GM12878 (cell line): ENCODE measurements around the gene IGF1R. TPM values are rescaled to one million over a fixed set of nuclear protein-coding genes. Genes with fewer than 3 reads are reported as not detected.

ENCODE experiments used
- ATAC-seq: fragments of 200-7000 bp; cut with Tn5 transposase; 3 replicates; pipeline ENCODE4 v1.9.1; 2020; ENCODE audit warnings: mild to moderate bottlenecking, moderate library complexity
- BruUV-seq: library from RNA; stranded (reverse); fragments of 400-500 nt; replicated peaks from 2 replicates; lab custom pipeline; 2021; lab: Mats Ljungman, UMichigan
- CTCF ChIA-PET: fragments of 300-600 bp; sonication (Branson Sonifier 250); formaldehyde crosslinking; extraction: SDS; loops from one replicate; lab custom pipeline; 2021; ENCODE audit warnings: inconsistent platforms; lab: Yijun Ruan, JAX
- POLR2A ChIA-PET: fragments of 350-600 bp; formaldehyde crosslinking; extraction: SDS; loops from one replicate; lab custom pipeline; 2021; ENCODE audit warnings: inconsistent platforms; lab: Charles Lee
- RAD21 ChIA-PET: fragments of 300-600 bp; sonication (Branson Sonifier 250); formaldehyde crosslinking; loops from one replicate; lab custom pipeline; 2023; ENCODE audit warnings: antibody characterized with exemption; ENCODE audit not compliant: unreplicated experiment; lab: Charles Lee
- SMC1A ChIA-PET: fragments of 300-600 bp; sonication (Branson Sonifier 250); formaldehyde crosslinking; loops from one replicate; lab custom pipeline; 2023; ENCODE audit not compliant: unreplicated experiment, uncharacterized antibody; lab: Charles Lee
- DNase-seq: peaks from one replicate; pipeline ENCODE4 v3.0.0-alpha.2; 2011; ENCODE audit warnings: low read depth, low spot score
- FAIRE-seq: peaks from 3 replicates; lab custom pipeline; 2011; peaks lifted over from hg19 to GRCh38; lab: Jason Lieb, UNC
- H2AFZ ChIP-seq: 2 replicates; pipeline ENCODE4 v1.6.0; 2011; ENCODE audit warnings: low read depth, low read length, control low read depth; ENCODE audit not compliant: control insufficient read depth
- H3K27ac ChIP-seq: 2 replicates; pipeline ENCODE4 v1.5.1; 2011; ENCODE audit warnings: control low read depth; ENCODE audit not compliant: control insufficient read depth, insufficient read depth
- H3K27me3 ChIP-seq, 2 experiments: replicated peaks in 1 of 2; 2 replicates each; pipeline versions ENCODE4 v1.6.0 to v1.6.1; 2011; ENCODE audit warnings: low read length in 1 of 2; ENCODE audit not compliant: control insufficient read depth in 2 of 2, insufficient read depth in 2 of 2
- H3K36me3 ChIP-seq, 2 experiments: 2 replicates each; pipeline ENCODE4 v1.5.1; 2011; ENCODE audit warnings: low read length in 1 of 2; ENCODE audit not compliant: control insufficient read depth in 2 of 2, insufficient read depth in 2 of 2
- H3K4me1 ChIP-seq: 2 replicates; pipeline ENCODE4 v1.6.1; 2011; ENCODE audit warnings: mild to moderate bottlenecking, low read length, moderate library complexity, mixed read lengths; ENCODE audit not compliant: control insufficient read depth, insufficient read depth
- H3K4me2 ChIP-seq: 2 replicates; pipeline ENCODE4 v1.6.0; 2011; ENCODE audit warnings: control low read depth; ENCODE audit not compliant: control insufficient read depth, insufficient read depth
- H3K4me3 ChIP-seq: fragments of 200-600 bp; sonication (generic); 2 replicates; pipeline ENCODE4 v1.5.1; 2016
- H3K79me2 ChIP-seq: 2 replicates; pipeline ENCODE4 v1.6.0; 2011; ENCODE audit warnings: low read length; ENCODE audit not compliant: control insufficient read depth, insufficient read depth
- H3K9ac ChIP-seq: 2 replicates; pipeline ENCODE4 v1.8.0; 2011; ENCODE audit warnings: low read length, control low read depth, mixed read lengths; ENCODE audit not compliant: control insufficient read depth, insufficient read depth
- H3K9me3 ChIP-seq: replicated peaks from 3 replicates; pipeline ENCODE4 v1.5.1; 2011; ENCODE audit warnings: mild to moderate bottlenecking, low read length; ENCODE audit not compliant: control insufficient read depth, insufficient read depth
- H4K20me1 ChIP-seq: 2 replicates; pipeline ENCODE4 v1.6.0; 2011; ENCODE audit not compliant: control insufficient read depth, insufficient read depth
- CBX3 ChIP-seq: fragments of 200-600 bp; sonication (generic); IDR thresholded peaks from 2 replicates; pipeline ENCODE4 v1.6.1; 2016; ENCODE audit warnings: low read depth, borderline replicate concordance
- EZH2 ChIP-seq: IDR thresholded peaks from 2 replicates; pipeline ENCODE4 v1.6.1; 2012; ENCODE audit warnings: low read depth, mild to moderate bottlenecking, control low read depth, inconsistent platforms, low read length, borderline replicate concordance; ENCODE audit not compliant: control insufficient read depth
- LARP7 ChIP-seq: fragments of 450-650 bp; IDR thresholded peaks from 2 replicates; pipeline ENCODE4 v1.6.1; 2017; ENCODE audit warnings: mild to moderate bottlenecking
- MTA2 ChIP-seq: fragments of 450-650 bp; IDR thresholded peaks from 2 replicates; pipeline ENCODE4 v1.6.1; 2016; ENCODE audit warnings: low read depth, mild to moderate bottlenecking, moderate library complexity
- RB1 ChIP-seq: fragments of 450-650 bp; formaldehyde crosslinking; IDR thresholded peaks from 2 replicates; pipeline ENCODE4 v1.6.1; 2017; ENCODE audit warnings: mild to moderate bottlenecking, borderline replicate concordance
- SREBF2 ChIP-seq: IDR thresholded peaks from 2 replicates; pipeline ENCODE4 v1.6.1; 2012; ENCODE audit warnings: mild to moderate bottlenecking, low read length
- TBL1XR1 ChIP-seq: IDR thresholded peaks from 2 replicates; pipeline ENCODE4 v1.6.1; 2012; ENCODE audit warnings: low read depth, low read length, improper control_type of control experiment
- TCF3 ChIP-seq: IDR thresholded peaks from 2 replicates; pipeline ENCODE4 v1.6.1; 2012; ENCODE audit warnings: low read depth, mild to moderate bottlenecking, low read length, borderline replicate concordance; ENCODE audit not compliant: insufficient read depth
- ZNF622 ChIP-seq: fragments of 450-650 bp; IDR thresholded peaks from 2 replicates; pipeline ENCODE4 v1.6.1; 2017; ENCODE audit warnings: mild to moderate bottlenecking, inconsistent platforms
- WGBS: methylation state at CpG from one replicate; pipeline ENCODE4 v1.1.6; 2016; ENCODE audit warnings: low lambda C conversion rate; ENCODE audit not compliant: insufficient replicate concordance, insufficient coverage; ENCODE audit errors: missing lambda C conversion rate; 5-methylcytosine and 5-hydroxymethylcytosine counted together
- in situ Hi-C: fragments of 300-500 bp; cut with MboI; formaldehyde crosslinking; loops from 9 replicates; pipeline ENCODE4 v1.14.3; 2018; ENCODE audit warnings: mixed read lengths
- intact Hi-C: fragments of 100-400 bp; cut with micrococcal nuclease; formaldehyde crosslinking; loops from one replicate; pipeline ENCODE4 v1.14.2; 2022; ENCODE audit not compliant: unreplicated experiment
- polyA plus RNA-seq, 11 experiments: library from polyadenylated mRNA; depleted of rRNA in 4 of 11; unstranded in 6 of 11; stranded (reverse) in 5 of 11; fragments of >200 nt; fragmentation: Nextera tagmentation in 4 of 11; fragmentation: Illumina TruSeq in 1 of 11; extraction: Ambion mirVana in 4 of 11; extraction: Trizol in 1 of 11; gene quantifications; 1 replicate in 1 of 11; 2 replicates in 10 of 11; pipeline versions ENCODE4 v1.2.1 to v1.2.3, GENCODE V29; 2011 to 2016; ENCODE audit warnings: inconsistent platforms in 2 of 11, missing spikeins in 2 of 11, low read depth in 1 of 11
- total RNA-seq, 4 experiments: library from RNA; depleted of rRNA in 3 of 4; stranded (reverse); fragments of >200 nt in 3 of 4; fragmentation: Illumina TruSeq in 1 of 4; extraction: Trizol in 1 of 4; gene quantifications; 2 replicates each; pipeline versions ENCODE4 v1.2.1 to v1.2.3, GENCODE V29; 2013 to 2021
- TF ChIP-seq, protein P1 (sequence below): fragments of 450-650 bp; IDR thresholded peaks from 2 replicates; pipeline ENCODE4 v1.6.1; 2017; ENCODE audit warnings: mild to moderate bottlenecking, moderate library complexity
- TF ChIP-seq, protein P2 (sequence below), 3 experiments: IDR thresholded peaks in 2 of 3; conservative IDR thresholded peaks in 1 of 3; 2 replicates each; pipeline ENCODE4 v1.5.1; 2011; ENCODE audit warnings: low read depth in 3 of 3, low read length in 3 of 3, mild to moderate bottlenecking in 3 of 3, control low read depth in 2 of 3, moderate library complexity in 2 of 3, inconsistent platforms in 1 of 3, mixed read lengths in 1 of 3; ENCODE audit not compliant: control insufficient read depth in 2 of 3, insufficient read depth in 1 of 3; ENCODE audit errors: extremely low read depth in 1 of 3
- TF ChIP-seq, protein P3 (sequence below): fragments of 450-650 bp; formaldehyde crosslinking; IDR thresholded peaks from 2 replicates; pipeline ENCODE4 v1.4.0; 2020; ENCODE audit warnings: mild to moderate bottlenecking, moderate library complexity

Gene IGF1R
- total and polyA plus RNA-seq, 10 of the 15 experiments (the other 5 are each of a cell fraction or from before 2014, with no cell fraction given): 0.03 to 2.7 (median 0.66) TPM

DNA sequence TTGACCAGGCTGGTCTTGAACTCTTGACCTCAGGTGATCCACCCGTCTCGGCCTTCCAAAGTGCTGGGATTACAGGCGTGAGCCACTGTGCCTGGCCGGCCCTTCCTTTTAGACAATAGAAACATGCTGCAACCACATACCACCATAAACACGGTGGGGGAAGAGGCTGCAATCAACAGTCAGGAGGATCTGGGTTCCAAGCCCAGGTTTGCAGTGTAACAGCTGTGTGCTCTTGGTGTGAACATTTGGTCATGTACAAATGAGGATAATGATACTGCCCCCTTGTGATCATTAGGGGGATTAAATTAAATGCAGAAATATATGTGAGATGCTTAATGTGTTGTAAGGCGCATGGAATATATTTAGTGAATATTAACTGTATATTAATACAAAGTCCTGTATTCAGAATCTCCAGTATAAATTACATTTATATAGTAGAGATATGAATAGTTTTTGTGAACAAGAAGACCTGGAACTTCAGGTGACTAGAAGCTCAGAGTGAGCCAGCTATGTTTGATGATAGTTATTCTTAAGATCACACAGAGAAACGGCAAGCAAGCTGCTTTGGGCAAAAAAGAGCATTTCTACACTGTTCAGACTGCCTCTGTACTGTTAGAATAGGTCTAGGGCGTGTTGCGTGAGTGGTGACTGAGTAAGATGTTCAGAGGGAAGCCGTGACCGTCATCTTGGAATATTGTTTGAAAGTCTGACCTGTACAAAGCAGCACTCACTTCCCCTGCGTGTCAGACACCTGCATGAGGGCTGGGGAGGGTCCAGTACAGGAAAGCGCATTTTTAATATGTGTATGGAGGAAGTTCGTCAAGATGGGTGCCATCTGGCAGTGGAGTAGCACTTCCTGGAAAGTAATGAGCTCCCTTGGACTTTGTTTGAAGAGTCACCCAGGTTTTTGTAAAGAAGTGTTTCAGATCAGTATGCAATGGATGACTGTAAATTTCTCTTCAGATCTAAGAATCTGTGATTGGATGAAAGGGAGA lies 233.5 kb downstream of the IGF1R start:
- no peak for DNase-seq
- WGBS: 33% methylated on average over 14 of the region's 14 CpGs
- POLR2A ChIA-PET: no interaction called here
- Histone ChIP-seq H3K4me2 (no peak overlapping the region), H3K9ac (no peak overlapping the region), H3K27me3 (no peaks in the 10 kb centered on the region), H3K4me3 (no peak overlapping the region), H3K79me2 (no peaks in the 10 kb centered on the region), H2AFZ (no peak overlapping the region), H3K4me1 (no peaks in the 10 kb centered on the region), H4K20me1 (no peaks in the 10 kb centered on the region), H3K27ac (no peak overlapping the region), H3K36me3 (no peaks in the 10 kb centered on the region), H3K9me3 (no peaks in the 10 kb centered on the region)
- RAD21 ChIA-PET: interaction anchor here (0.8 to 3.4 kb wide), 13 partner anchors 9 to 363 kb away, joined by 3 to 30 read pairs (median 3); no protein-coding TSS in a partner anchor
- CTCF ChIA-PET: interaction anchor here (0.6 to 8.0 kb wide), 47 partner anchors 9 to 363 kb away, joined by 3 to 76 read pairs (median 5); no protein-coding TSS in a partner anchor
- peak; percentile 85 for ATAC-seq
- BruUV-seq: no TSS peak
- in situ Hi-C loops (no loop called here), intact Hi-C loops (loop anchor here (2.0 to 10.0 kb wide), 3 partner anchors 103 to 367 kb away; no protein-coding TSS in a partner anchor)
- SMC1A ChIA-PET: interaction anchor here (0.7 to 3.3 kb wide), 20 partner anchors 10 to 222 kb away, joined by 3 to 30 read pairs (median 6); no protein-coding TSS in a partner anchor
- peak; percentile 88 for FAIRE-seq
- TF ChIP-seq, protein P1, sequence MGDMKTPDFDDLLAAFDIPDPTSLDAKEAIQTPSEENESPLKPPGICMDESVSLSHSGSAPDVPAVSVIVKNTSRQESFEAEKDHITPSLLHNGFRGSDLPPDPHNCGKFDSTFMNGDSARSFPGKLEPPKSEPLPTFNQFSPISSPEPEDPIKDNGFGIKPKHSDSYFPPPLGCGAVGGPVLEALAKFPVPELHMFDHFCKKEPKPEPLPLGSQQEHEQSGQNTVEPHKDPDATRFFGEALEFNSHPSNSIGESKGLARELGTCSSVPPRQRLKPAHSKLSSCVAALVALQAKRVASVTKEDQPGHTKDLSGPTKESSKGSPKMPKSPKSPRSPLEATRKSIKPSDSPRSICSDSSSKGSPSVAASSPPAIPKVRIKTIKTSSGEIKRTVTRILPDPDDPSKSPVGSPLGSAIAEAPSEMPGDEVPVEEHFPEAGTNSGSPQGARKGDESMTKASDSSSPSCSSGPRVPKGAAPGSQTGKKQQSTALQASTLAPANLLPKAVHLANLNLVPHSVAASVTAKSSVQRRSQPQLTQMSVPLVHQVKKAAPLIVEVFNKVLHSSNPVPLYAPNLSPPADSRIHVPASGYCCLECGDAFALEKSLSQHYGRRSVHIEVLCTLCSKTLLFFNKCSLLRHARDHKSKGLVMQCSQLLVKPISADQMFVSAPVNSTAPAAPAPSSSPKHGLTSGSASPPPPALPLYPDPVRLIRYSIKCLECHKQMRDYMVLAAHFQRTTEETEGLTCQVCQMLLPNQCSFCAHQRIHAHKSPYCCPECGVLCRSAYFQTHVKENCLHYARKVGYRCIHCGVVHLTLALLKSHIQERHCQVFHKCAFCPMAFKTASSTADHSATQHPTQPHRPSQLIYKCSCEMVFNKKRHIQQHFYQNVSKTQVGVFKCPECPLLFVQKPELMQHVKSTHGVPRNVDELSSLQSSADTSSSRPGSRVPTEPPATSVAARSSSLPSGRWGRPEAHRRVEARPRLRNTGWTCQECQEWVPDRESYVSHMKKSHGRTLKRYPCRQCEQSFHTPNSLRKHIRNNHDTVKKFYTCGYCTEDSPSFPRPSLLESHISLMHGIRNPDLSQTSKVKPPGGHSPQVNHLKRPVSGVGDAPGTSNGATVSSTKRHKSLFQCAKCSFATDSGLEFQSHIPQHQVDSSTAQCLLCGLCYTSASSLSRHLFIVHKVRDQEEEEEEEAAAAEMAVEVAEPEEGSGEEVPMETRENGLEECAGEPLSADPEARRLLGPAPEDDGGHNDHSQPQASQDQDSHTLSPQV: no peak
- TF ChIP-seq EZH2 (no peak), MTA2 (no peak), TBL1XR1 (no peak), SREBF2 (no peak), RB1 (no peak), CBX3 (no peak), LARP7 (no peak), TCF3 (no peak), ZNF622 (no peak)
- TF ChIP-seq, protein P2, sequence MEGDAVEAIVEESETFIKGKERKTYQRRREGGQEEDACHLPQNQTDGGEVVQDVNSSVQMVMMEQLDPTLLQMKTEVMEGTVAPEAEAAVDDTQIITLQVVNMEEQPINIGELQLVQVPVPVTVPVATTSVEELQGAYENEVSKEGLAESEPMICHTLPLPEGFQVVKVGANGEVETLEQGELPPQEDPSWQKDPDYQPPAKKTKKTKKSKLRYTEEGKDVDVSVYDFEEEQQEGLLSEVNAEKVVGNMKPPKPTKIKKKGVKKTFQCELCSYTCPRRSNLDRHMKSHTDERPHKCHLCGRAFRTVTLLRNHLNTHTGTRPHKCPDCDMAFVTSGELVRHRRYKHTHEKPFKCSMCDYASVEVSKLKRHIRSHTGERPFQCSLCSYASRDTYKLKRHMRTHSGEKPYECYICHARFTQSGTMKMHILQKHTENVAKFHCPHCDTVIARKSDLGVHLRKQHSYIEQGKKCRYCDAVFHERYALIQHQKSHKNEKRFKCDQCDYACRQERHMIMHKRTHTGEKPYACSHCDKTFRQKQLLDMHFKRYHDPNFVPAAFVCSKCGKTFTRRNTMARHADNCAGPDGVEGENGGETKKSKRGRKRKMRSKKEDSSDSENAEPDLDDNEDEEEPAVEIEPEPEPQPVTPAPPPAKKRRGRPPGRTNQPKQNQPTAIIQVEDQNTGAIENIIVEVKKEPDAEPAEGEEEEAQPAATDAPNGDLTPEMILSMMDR (IDR thresholded peaks at IDR 0.05 in 2 of 3, conservative IDR thresholded peaks at IDR 0.05 in 1 of 3; ENCODE audit: control insufficient read depth in 2 of 3, extremely low read depth in 1 of 3, insufficient read depth in 1 of 3, low read depth in 3 of 3, low read length in 3 of 3): peak; percentile 50 to 58 (median 53); a peak in 5 of 6 replicates
- TF ChIP-seq, protein P3, sequence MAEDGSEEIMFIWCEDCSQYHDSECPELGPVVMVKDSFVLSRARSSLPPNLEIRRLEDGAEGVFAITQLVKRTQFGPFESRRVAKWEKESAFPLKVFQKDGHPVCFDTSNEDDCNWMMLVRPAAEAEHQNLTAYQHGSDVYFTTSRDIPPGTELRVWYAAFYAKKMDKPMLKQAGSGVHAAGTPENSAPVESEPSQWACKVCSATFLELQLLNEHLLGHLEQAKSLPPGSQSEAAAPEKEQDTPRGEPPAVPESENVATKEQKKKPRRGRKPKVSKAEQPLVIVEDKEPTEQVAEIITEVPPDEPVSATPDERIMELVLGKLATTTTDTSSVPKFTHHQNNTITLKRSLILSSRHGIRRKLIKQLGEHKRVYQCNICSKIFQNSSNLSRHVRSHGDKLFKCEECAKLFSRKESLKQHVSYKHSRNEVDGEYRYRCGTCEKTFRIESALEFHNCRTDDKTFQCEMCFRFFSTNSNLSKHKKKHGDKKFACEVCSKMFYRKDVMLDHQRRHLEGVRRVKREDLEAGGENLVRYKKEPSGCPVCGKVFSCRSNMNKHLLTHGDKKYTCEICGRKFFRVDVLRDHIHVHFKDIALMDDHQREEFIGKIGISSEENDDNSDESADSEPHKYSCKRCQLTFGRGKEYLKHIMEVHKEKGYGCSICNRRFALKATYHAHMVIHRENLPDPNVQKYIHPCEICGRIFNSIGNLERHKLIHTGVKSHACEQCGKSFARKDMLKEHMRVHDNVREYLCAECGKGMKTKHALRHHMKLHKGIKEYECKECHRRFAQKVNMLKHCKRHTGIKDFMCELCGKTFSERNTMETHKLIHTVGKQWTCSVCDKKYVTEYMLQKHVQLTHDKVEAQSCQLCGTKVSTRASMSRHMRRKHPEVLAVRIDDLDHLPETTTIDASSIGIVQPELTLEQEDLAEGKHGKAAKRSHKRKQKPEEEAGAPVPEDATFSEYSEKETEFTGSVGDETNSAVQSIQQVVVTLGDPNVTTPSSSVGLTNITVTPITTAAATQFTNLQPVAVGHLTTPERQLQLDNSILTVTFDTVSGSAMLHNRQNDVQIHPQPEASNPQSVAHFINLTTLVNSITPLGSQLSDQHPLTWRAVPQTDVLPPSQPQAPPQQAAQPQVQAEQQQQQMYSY (CRISPR knock-in tag): no peak
